Mesodermal cell (in vitro differentiated cells): Measurements from ENCODE around the gene CIT.

ENCODE experiments used
- H3K27ac ChIP-seq: 2 replicates; pipeline ENCODE4 v1.7.0; 2013; ENCODE audit warnings: mild to moderate bottlenecking, low read depth, low read length, moderate library complexity; ENCODE audit not compliant: severe bottlenecking
- H3K36me3 ChIP-seq: 2 replicates; pipeline ENCODE4 v1.7.1; 2013; ENCODE audit warnings: mild to moderate bottlenecking, low read length, moderate library complexity; ENCODE audit not compliant: control insufficient read depth, insufficient read depth
- H3K4me1 ChIP-seq: one replicate; pipeline ENCODE4 v1.7.1; 2013; ENCODE audit warnings: mild to moderate bottlenecking, low read length; ENCODE audit not compliant: insufficient read depth, control insufficient read depth, poor library complexity, severe bottlenecking
- H3K4me3 ChIP-seq: 2 replicates; pipeline ENCODE4 v1.7.0; 2013; ENCODE audit warnings: low read length, control low read depth, mild to moderate bottlenecking; ENCODE audit not compliant: insufficient read depth, poor library complexity, severe bottlenecking; ENCODE audit errors: extremely low read depth
- H3K9me3 ChIP-seq: 2 replicates; pipeline ENCODE4 v1.7.1; 2013; ENCODE audit warnings: mild to moderate bottlenecking, low read length, moderate library complexity; ENCODE audit not compliant: control insufficient read depth
- WGBS, 2 experiments: methylation state at CpG; one replicate each; pipeline ENCODE4 v1.1.5; 2013; ENCODE audit warnings: missing lambda C conversion rate in 2 of 2; ENCODE audit not compliant: insufficient coverage in 2 of 2; 5-methylcytosine and 5-hydroxymethylcytosine counted together

Gene CIT

DNA sequence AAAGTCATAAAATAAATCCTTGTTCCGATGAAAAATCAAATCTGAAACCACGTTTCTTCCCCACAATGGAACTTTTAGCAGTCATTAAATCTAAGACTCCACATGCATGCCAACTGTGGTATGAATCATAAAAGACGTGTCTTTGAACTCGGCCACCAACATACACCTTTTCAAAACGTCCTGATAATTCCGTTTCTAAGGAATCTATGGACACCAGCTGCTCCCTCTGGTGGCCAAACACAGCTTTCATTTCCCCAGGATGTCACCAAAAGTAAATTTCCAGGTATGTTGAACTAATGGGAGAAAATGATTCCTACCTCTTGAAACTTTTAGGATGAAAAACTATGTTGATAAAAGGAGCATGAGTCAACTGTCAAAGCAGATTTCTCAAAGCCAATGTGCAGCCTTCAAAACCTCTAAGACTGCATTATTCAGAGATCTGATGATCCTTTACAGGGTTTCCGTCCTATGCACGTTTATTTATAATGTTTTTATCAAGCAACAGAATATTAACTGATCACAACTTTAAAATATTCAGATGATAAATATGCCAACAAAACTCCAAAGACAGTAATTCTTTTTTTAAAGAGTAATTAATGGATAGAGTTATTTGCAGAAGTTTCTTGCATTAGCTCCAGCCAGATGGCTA, 96.2 kb downstream of the CIT start:
- Histone ChIP-seq H3K27ac (no peak overlapping the region), H3K4me1 (no peaks in the 10 kb centered on the region), H3K4me3 (no peak overlapping the region), H3K9me3 (no peaks in the 10 kb centered on the region), H3K36me3 (peaks cover 56% of the 10 kb centered on the region)
- 64% methylated on average over 5 to 6 of the region's 8 CpGs for WGBS, 2 experiments

GRCh38 chr12:119775246-119775895, 101.7 kb downstream of the CIT start:
- H3K4me1 ChIP-seq, result no peaks in the 10 kb centered on the region
- no peak overlapping the region for H3K4me3 ChIP-seq
- H3K27ac ChIP-seq, result no peak overlapping the region
- WGBS, 2 experiments, result 71 to 100% methylated on average over 2 to 3 of the region's 7 CpGs
- H3K9me3 ChIP-seq, result no peaks in the 10 kb centered on the region
- peaks cover 60% of the 10 kb centered on the region for H3K36me3 ChIP-seq

DNA sequence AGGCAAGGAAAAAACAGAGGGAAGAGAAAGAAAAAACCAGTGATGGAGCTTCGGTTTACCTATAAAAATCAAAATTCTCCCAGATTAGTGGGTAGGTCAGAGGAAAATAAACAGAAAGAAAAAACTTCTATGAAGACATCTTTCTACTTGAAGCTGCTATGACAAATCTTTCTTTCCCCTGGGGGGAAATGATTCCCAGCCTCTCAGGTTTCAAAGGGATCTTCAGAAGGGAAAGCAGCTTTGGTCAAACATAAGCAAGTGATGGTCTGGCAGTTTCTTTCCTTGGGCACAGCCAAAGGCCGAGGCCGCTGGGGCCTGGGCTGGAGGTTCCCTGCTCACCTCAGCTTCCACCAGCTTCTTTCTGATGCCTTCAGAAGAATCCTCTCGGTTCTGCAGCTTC, 104.7 kb downstream of the CIT start:
- peaks cover 58% of the 10 kb centered on the region for H3K36me3 ChIP-seq
- H3K4me1 ChIP-seq, result no peaks in the 10 kb centered on the region
- H3K9me3 ChIP-seq, result no peaks in the 10 kb centered on the region
- no peak overlapping the region for H3K4me3 ChIP-seq
- 95 to 100% methylated on average over 2 to 3 of the region's 4 CpGs for WGBS, 2 experiments
- no peak overlapping the region for H3K27ac ChIP-seq

DNA sequence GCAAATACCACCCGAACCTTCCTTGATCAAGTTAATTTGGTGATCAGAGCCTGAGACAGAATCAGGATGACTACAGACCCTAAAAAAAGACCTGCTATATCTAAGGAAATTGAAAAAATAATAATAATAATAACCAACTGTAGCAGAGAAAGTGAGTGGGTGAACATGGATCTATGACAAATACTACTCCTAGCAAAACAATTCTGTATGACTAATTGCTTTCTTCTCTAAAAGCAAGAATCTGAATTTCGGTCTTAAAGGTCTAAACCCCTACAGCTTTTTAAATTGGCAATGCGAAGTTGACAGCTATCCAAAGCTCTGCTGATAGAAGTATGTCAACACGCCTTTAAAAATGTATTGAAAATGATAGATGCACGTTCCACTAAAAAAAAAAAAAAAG, 107.0 kb downstream of the CIT start:
- no peaks in the 10 kb centered on the region for H3K4me1 ChIP-seq
- H3K4me3 ChIP-seq, result no peak overlapping the region
- WGBS, 2 experiments, result 96 to 97% methylated on average over 4 of the region's 5 CpGs
- peaks cover 59% of the 10 kb centered on the region for H3K36me3 ChIP-seq
- no peak overlapping the region for H3K27ac ChIP-seq
- no peaks in the 10 kb centered on the region for H3K9me3 ChIP-seq

DNA sequence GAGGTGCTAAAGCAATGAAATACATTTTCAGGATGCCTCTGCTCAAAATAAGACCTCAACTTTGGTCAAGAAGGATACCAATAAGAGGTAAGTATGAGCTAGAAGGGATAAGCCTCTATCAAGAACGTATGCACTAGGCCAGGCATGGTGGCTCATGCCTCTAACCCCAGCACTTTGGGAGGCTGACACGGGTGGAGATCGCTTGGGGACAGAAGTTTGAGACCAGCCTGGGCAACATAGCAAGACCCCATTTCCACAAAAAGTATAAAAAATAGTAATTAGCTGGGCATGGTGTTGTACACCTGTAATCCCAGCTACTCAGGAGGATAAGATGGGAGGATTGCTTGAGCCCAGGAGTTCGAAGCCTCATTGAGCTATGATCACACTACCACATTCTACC, 114.5 kb downstream of the CIT start:
- Histone ChIP-seq H3K36me3 (peaks cover 69% of the 10 kb centered on the region), H3K9me3 (no peaks in the 10 kb centered on the region), H3K4me1 (no peaks in the 10 kb centered on the region), H3K27ac (no peak overlapping the region), H3K4me3 (no peak overlapping the region)
- WGBS, 2 experiments, result 86 to 92% methylated on average over 1 to 2 of the region's 4 CpGs

DNA sequence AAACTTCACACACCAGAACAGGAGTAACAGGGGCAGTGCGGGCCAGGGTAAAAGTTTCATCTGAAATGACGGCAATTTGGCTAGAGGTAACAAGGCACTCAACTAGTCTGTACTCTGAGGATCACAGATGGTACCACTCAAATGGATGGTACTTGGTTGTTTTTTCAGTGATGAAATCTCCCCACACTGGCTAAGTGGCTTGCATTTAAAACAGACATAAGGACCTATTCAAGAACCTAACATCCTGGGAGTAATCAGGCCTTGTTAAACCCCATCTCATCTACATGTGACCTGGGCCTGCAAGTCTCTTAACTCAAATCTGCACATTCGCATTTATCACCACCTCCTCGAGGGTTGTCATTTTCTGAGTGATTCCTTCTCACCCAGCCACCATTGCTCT, 118.4 kb downstream of the CIT start:
- no peak overlapping the region for H3K4me3 ChIP-seq
- WGBS, 2 experiments, result 95 to 100% methylated on average over 4 of the region's 4 CpGs
- no peaks in the 10 kb centered on the region for H3K4me1 ChIP-seq
- no peaks in the 10 kb centered on the region for H3K9me3 ChIP-seq
- H3K27ac ChIP-seq, result no peak overlapping the region
- peaks cover 79% of the 10 kb centered on the region for H3K36me3 ChIP-seq

DNA sequence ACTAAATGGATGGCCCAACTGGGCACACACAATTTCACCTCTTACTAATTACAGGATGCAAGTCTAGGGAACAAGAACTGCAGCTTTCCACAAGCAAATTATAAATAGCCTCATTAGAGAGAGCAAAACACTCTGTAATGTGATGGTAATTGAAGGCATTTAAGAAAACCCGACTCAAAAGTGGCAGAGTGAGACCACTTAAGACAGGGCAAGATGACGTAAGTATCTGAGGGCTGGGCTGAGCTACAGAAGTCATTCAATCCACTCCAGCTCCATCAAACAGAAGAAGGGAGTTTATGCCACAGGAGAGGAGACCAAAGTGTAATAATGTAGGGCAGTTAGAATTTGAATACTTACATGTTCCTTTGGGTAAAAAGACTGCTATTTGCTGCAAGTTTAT, 118.9 kb downstream of the CIT start:
- Histone ChIP-seq H3K4me1 (no peaks in the 10 kb centered on the region), H3K9me3 (no peaks in the 10 kb centered on the region), H3K4me3 (no peak overlapping the region), H3K36me3 (peaks cover 79% of the 10 kb centered on the region), H3K27ac (no peak overlapping the region)
- WGBS, 2 experiments, result no CpG with 5 or more reads among the region's 2 CpGs

GRCh38 chr12:119751961-119752360, 125.2 kb downstream of the CIT start:
- WGBS, 2 experiments, result 93 to 96% methylated on average over 6 to 9 of the region's 9 CpGs
- peaks cover 75% of the 10 kb centered on the region for H3K36me3 ChIP-seq
- H3K4me3 ChIP-seq, result no peak overlapping the region

DNA sequence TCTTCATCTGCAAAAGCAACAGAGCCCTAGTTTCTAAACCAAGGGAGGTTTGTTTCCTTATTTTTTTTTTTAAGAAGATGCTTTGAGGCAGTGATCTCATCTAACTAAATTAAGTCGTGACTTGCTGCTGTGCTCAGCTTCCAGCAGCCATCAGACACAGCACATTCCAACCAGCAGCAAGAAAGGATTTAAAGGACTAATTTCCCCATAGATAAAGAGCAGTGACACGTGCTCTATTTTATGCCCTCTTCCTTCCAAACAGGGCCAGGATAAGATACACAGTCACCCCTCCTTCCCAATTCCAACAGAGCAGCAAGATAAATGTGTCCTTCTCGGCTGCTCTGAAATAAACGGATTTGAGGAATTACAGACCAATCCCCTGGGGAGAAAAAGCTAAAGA, 127.5 kb downstream of the CIT start:
- no peak overlapping the region for H3K4me3 ChIP-seq
- peaks cover 17% of the 10 kb centered on the region for H3K9me3 ChIP-seq
- peaks cover 66% of the 10 kb centered on the region for H3K36me3 ChIP-seq
- H3K4me1 ChIP-seq, result peaks cover 5% of the 10 kb centered on the region
- WGBS, 2 experiments, result 85 to 87% methylated on average over 4 of the region's 4 CpGs
- H3K27ac ChIP-seq, result peak overlapping the region; percentile 18

More at GRCh38 chr12:119751961-119752360, 125.2 kb downstream of the CIT start:
- Histone ChIP-seq H3K27ac (no peak overlapping the region), H3K9me3 (no peaks in the 10 kb centered on the region), H3K4me1 (peaks cover 5% of the 10 kb centered on the region)

DNA sequence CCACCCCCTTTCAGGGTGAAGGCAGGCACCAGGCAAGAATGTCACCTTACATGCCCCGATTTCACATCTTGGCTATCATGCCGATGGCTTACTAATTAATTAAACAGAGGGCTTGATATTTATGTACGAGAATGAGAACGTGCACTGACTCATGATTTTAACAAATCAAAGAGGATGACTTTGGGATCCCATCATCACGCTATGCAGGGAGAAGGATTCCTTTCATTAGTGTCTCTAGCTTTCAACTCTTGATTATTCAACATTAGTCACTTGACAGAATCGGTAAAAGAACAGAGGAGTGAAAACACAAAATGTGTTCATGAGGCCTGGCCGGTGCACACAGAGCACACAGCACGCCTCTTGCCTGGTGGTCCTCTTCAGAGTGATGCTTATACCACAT, 128.6 kb downstream of the CIT start:
- 93 to 99% methylated on average over 6 to 8 of the region's 8 CpGs for whole genome bisulfite sequencing, 2 experiments
- Histone ChIP-seq H3K4me3 (no peak overlapping the region), H3K4me1 (peaks cover 5% of the 10 kb centered on the region), H3K9me3 (peaks cover 18% of the 10 kb centered on the region), H3K27ac (no peak overlapping the region), H3K36me3 (peaks cover 65% of the 10 kb centered on the region)

DNA sequence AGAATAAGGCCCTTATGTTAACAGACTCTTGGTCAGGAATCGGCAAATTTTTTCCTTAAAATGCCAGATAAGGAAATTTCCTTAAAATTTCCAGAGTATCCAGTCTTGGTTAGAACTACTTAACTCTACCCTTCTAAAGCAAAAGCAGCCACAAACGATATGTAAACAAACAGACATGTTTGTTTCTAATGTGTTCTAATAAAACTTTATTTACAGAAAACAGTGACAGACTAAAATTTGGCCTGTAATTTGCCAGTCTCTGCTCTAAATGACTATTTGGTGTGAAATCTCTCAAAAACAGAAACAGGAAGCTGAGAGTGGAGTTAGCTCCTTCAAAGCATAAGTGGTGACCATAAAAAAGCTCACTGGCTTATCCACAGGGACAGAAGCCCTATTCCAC, 131.0 kb downstream of the CIT start:
- Histone ChIP-seq H3K4me3 (no peak overlapping the region), H3K9me3 (peaks cover 18% of the 10 kb centered on the region), H3K4me1 (peaks cover 5% of the 10 kb centered on the region), H3K27ac (no peak overlapping the region), H3K36me3 (peaks cover 77% of the 10 kb centered on the region)
- 100% methylated on average over 1 of the region's 2 CpGs for WGBS, 2 experiments
